ENCODE data around the gene KEL.

The KEL gene

DNA sequence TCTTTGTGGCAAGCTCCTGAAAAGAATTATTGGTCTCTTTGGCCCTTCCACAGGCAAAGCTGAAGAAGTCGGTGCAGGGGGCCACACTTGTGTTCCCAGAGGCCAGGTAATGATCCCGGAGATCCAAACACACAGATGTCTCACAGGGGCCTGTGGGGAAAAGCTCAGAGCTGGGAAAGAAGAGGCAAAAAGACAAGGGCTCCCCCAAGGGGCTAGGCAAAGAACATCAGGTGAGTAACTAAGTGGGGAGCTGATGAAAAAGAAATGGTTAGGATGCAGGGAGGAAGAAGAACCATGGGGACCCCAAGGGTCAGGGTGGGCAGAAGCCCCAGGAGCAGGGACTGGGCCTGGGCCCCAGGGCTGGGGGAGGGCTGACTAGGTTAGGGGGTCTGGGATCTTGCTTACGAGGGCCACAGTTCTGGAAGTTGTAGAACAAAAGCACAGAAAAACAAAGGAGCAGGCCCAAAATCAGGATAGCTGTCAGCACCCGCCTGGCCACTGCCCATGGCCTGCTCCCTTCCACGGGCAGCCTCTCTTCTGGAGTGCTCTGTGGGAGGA, 1.1 kb downstream of the KEL start:
- DNase-seq (ENCODE audit: low read depth) = no peak

DNA sequence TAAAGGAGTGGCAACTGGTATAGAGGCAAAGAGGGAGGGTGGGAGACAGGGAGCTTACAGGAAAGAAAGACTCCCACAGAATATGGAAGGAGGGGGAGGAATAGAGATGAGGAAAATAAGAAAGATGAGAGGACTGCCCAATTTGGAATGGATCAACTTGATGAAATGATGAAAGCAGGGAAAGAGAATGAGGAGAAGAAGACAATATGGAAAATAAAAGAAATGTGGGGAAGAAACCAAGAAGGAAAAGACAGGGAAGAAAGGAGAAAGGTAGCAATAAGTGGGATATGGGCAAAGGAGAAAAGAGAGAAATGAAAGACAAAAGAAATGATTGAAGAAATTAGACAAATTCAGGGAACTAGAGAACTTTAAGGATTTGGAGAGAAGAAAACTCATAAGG, 3.0 kb downstream of the KEL start:
- no peak for DNase-seq (ENCODE audit: low read depth)

DNA sequence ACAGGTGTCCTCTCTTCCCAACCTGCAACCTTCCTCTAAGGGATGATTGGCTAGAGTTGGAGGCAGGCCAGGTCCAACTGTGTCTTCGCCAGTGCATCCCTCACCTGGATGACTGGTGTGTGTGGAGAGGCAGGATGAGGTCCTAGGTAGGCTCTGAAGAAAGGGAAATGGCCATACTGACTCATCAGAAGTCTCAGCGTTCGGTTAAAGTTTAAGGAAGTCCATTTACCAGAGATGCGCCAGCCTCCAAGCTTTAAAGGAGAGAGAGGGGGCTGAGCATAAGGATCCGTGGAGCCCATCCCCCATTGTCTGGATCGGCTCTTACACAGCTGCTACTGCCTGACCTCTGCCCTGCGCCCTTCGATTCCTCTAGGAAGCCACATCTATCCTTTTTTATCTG, 4.4 kb downstream of the KEL start:
- no peak for DNase-seq (ENCODE audit: low read depth)

DNA sequence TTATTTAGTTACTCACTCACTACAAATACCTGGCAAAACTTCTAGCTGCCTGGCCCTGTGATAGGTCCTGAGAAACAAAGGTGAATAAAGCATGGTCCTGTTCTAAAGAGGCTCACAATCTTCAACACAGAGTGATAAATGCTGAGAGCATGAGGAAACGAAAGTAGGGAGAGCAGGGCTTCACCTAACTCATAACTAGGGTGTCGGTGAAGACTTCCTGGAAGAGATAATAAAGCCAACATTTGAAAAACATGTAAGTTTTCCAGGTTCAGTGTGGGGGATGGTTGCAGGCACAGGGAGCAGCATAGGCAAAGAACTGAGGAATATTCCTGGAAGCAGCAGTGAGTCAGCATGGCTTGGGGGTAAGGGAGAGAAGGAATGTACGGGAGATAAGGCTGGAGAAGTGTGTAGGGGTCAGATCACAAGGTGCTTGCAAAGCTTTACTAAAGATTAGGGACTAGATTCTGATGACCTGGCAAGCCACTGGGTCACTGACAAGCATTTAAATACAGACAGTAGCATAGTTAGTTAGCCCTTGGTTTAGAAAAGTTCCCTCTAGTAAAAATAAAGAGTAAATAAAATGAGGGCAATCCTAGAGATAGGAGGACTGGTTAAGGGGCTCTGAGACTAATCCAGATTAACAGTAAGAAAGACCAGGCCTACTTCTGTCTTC, 5.1 kb downstream of the KEL start:
- no peak for DNase-seq (ENCODE audit: low read depth)

DNA sequence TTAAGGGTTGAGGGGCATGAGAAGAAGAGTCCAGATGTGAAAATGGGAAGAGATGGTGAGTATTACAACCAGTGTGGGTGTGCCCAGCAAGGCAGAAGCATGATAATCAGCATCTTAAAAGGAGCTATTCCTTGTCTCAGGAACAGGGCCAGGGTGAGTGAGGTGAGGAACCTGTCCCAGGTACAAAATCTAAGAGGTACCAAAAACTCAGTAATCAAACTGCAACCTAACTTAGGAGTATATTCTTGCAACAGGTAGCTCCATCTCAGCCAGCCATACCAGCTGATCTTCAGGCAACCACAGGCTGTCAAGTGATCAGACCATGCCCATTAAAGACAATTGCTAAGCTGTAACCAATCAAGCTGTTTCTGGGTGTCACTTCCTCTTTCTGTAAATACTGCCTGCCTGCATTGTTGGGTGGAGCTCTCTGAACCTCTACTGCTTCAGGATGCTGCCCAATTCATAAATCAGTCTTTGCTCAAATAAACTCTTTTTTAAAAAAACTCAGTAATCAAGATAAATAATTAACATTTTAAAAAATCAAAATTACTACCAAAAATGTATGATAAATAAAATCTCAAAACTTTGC, 7.4 kb downstream of the KEL start:
- DNase-seq (ENCODE audit: low read depth) = no peak

DNA sequence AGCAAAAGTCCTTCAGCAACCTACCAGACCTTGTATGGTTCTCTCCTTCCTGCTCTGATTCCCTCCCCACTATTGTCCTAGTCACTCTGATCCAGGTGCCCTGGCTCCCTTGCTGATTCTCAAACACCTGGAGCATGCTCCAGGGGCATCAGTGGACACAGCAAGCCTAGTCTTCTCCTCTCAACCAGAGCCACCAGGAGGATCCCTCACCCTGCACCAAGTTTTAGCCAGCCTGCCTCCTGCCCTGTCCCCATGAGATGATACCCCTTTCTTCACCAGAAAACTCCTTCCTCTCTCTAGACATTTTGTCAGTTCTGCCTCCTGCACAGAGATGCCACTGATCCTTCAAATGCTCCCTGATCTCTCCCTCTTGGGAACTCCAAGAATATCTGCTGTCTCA, 11.9 kb downstream of the KEL start:
- no peak for DNase-seq (ENCODE audit: low read depth)

DNA sequence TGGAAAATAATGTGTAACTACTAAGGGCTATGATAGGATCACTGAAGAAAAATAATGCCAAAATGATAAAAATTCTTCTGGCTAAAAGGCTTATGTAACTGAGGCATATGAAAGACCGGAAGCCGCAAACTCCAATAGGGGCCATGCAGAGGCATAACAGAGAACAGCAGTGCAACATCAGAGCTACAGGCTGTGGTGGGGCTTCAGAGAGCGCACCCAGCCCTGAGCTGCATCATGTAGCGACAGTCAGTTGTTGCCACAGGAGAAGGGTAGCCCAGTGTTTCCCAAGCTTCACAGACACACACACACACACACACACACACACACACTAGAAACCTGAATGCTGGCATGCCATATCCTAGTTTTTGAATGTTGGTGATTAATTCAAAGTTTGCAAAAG, 13.6 kb downstream of the KEL start:
- no peak for DNase-seq (ENCODE audit: low read depth)

DNA sequence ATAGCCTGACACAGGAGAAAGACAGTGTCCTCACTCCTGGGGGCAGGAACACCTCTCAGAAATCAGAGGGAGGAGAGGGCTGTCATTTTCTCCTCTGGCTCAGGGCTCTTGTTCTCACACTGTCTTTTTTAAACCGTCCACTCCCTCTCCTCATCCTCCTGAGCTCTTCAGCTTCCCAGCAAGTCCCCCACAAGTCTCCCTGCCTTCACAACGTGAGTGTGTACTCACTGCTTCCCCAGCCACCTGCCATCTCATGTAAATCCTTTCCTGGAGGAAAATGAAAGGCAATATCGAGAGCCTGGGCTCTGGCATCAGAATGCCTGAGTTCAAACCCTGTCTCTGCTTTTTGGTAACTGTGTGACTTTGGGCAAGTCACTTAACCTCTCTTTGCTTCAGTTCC, 17.2 kb downstream of the KEL start:
- no peak for DNase-seq (ENCODE audit: low read depth)

DNA sequence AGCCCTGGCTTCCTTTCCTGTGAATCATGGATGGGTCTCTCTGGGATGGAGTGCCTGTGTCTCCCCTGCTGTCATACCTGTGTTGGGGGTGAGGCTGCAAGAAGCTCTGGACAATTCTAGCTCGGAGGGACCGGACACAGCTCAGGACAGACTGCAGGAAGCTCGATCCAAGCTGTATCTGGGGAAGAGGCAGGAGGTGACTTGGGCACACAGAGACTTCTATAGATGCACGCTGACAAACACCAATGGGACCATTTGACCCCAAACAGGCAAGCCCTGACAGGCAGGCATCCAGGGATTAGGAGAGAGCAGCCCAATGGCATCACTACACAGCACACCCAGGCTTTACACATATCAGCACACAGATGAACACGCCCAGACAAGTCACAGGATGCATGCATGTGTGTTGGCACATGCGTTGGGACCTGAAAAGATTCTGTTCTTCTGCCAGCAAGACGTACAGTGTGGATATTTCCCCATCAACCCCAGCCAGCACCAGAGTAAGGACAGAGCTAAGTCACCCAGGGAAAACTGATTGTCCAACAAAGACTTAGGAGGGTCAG, 18.4 kb downstream of the KEL start:
- DNase-seq (ENCODE audit: low read depth) = no peak

DNA sequence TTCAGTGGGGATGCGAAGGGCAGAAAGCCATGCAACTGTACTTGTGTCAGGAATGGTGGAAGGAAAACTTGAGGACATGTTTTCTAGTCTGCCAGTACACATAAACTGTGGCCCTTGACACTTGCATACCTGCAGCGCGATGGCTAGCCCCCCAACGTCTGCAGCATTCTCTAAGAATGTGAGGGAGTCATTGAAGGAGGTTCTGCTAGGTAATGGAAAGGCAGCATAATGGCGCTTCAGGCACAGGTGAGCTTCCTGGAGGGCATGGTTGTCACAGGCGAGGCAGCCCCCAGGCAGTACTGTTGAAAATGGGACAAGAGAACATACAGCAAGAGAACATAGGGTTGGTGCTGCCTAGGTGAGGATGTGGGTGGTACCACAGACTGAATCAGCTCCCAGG, 19.4 kb downstream of the KEL start:
- DNase-seq (ENCODE audit: low read depth) = no peak

DNA sequence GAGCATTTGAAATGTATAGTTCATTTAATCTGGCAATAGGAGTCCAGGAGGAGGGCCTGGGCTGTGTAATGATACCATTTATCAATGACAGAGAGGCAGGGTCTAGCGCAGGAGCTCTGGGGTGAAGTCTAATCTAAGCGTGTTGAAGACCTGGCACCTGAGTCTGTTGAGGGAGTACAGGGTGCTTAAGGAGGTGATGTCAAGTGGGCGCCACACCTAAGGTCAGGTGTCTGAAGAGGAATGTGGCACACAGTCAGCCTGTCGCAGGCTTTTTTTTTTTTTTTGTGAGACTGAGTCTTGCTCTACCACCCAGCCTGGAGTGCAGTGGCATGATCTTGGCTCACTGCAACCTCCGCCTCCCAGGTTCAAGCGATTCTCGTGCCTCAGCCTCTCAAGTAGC, 20.6 kb downstream of the KEL start:
- no peak for DNase-seq (ENCODE audit: low read depth)

DNA sequence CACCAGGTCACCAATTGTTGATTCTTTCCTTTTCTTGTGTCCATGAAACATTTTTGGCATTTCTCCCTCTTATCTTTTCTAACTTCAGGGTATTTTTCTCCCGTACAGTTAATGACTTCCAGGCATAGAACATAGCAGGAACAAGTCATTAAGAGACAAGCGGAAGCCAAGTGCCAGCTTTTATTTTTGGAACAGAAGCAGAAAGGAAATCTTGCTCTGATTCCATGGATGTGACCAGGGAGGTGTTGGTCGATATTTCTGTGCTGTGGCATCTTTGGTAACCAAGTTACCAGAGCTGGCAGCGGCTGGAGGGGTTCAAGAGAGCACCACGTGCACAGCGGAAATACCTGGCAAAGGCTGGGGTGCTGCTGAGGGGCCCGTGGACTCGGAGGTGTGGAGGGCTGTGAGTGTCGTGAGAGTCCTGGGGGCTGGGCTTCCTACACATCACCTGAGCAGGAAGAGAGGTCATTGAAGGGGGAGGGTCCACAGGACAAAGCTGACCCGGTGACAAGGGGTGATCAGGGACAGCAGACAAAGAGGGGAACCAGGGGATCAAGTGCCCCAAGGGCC, 21.1 kb downstream of the KEL start:
- no peak for DNase-seq (ENCODE audit: low read depth)

DNA sequence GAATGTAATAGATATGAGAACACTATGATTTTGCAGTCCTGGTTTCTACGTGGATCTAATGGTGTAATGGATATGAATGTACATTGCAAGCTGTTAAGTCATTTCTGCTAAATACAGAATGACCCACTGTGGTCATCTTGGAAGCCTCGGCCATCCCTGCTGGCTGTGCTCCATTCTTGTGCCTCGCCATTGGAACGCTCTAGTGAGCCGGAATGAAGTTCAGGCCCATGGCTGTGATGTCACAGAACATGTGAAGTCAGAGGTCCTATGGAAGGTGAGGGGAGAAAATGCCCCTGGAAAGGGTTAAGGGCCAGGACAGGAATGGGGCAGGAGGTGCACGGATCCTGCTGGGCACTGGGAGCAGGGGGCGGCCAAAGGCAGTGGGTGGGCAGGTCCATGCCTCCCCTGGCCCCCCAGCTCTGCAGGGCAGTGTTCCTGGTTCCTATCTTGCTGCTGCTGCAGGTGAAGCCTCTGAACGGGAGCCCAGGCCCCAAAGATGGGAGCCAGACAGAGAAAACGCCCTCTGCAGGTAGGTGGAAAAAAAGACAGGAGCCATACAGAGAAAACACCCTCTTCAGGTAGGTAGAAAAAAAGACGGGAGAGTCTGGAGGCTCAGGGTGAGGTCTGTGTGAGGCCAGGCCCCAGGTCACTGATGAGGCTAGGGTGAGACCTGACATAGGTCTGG, 22.8 kb downstream of the KEL start, which contains the start of gene LLCFC1:
Gene LLCFC1 (plus strand): TSS at position 259 of the 685 bp plus-strand sequence. CDS start 138 bp downstream, at position 397.
- DNase-seq (ENCODE audit: low read depth) = no peak

DNA sequence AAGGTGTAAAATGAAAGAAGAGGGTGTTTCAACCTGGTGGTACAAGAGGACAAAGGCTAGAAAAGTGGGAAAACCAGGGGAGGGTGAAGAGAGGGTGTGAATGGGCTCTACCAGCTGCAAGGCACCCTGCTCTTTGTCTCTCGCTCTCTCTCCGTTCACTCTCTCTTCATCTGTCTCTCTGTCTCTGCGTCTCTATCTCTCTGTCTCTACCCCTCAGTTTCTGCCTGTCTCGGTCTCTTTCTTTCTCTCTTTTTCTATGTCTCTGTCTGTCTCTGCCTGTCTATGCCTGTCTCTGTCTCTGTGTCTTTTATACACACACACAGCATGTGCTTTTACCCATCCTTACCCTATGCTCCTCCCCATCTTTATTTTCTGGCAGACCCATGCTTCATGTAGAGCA, 23.6 kb downstream of the KEL start:
- no peak for DNase-seq (ENCODE audit: low read depth)

DNA sequence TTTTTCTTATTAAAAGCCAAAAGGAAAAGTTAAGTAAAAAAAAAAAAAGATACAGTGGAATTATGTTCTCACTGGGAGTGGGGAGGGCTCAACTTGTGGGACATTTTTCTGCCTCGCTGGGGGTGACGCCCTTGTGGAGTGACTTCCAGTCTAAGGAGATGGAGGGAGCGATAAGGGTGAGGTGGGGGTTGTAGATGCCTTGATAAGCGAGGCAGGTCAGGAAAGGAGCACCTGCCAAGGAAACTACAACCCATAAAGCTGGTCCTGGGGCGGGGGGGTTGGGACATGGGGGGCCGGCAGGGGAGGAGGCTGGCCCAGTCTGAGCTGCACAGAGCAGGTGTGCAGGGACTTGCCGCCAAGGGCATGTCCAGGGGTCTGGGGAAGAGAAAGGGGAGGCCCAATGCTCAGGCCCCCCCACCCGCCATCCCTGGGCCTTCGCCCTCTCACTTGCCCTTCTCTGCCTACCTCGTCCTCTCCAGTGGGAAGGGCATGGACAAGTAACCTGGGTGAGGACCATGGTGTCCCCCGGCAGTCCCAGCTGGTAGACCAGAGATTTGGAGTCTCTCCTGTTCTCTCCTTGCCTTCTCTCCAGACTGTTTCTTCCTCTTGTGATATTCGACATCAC, 26.1 kb downstream of the KEL start:
- DNase-seq (ENCODE audit: low read depth) = no peak

DNA sequence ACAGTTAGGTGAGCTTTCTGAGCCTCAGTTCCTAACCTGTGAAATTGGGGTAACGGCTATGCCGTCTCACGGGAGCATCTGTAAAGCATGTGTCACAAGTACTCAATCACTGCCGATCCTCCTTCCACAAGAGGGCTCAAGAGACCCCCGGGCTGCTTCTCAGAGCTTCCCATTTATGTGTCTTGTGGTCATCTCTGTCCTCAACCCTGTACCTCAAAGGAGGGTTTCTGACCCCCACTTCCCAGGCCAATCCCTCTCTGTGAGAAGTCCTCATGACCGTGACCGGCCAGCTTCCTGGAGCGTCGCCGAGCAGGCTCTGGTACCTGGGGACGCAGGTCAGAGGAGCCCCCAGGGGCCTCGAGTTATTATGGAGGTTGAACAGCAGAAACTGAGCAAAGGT, 28.1 kb downstream of the KEL start:
- DNase-seq (ENCODE audit: low read depth) = no peak

DNA sequence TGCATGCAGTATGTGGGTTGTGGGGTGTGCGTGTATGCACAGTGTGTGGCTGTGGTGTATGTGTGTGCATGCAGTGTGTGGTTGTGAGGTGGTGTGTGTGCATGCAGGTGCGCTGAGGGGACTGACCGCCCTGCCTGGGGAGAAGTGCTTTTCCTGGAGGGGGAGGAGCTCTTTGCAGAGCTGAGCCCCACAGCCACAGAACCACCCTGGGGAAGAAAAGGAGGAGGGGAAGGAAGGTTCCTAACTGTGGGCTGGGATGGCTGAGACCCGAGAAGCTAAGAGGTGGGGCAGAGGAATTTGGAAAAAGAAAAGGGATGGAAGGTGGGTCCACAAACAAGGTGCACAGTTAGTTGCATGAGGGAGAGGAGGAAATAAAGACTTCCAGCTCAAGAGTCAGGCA, 28.5 kb downstream of the KEL start, which contains the start of gene TRPV5:
Gene TRPV5 (minus strand): TSS at position 123 of the 400 bp plus-strand sequence. CDS start 287 bp downstream, outside the sequence.
- no peak for DNase-seq (ENCODE audit: low read depth)

DNA sequence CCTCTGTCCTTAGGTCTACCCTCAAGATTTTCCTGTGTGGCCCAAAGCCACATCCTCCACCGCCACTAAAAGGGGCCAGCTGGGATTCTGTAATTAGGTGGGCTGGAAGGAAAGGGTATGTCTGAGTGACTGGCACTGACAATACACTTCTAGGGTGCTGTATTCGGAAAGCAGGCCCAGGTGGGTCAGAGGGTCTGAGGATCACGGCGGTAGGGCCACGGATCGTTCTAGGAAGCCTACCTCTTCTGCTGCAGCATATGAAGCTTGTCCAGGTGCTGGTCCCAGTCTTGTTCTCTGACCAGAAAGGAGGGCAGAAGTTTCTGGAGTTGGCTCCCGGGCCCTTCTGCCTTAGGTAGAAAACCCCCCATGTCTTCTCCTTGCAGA, 29.1 kb downstream of the KEL start:
- DNase-seq (ENCODE audit: low read depth) = no peak

DNA sequence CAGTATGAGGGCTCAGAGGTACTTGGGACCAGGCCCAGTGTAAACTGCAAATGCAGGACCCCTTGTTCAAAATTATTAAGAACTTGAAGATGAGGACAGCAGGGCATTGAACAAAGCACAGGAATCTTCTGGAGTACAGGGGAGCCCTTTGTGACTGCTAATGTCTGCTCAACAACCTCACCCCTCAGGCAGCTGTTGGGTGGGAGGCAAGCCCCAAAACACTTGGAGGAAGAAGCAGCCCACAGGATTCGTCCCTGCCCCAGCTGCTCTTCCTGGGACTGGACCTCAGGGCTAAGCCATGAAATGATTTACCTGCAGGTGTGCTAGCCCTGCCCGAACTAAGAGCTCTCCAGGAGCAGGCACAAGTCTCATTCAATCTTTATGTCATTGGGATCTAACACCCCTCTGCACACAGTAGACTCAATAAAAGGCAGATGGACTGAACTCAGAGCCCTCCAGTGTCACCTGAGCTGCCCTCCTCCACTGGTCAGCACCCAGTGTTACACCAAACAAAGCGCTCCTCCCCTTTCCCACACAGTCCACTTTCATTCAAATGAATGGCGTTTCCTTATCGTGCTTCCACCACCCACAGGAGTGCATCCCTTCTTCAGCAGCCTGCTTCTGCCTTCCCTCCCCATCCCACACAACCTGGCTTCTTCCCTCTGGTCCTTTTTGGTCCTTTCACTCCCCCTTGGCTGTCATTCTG, 29.6 kb downstream of the KEL start:
- no peak for DNase-seq (ENCODE audit: low read depth)

DNA sequence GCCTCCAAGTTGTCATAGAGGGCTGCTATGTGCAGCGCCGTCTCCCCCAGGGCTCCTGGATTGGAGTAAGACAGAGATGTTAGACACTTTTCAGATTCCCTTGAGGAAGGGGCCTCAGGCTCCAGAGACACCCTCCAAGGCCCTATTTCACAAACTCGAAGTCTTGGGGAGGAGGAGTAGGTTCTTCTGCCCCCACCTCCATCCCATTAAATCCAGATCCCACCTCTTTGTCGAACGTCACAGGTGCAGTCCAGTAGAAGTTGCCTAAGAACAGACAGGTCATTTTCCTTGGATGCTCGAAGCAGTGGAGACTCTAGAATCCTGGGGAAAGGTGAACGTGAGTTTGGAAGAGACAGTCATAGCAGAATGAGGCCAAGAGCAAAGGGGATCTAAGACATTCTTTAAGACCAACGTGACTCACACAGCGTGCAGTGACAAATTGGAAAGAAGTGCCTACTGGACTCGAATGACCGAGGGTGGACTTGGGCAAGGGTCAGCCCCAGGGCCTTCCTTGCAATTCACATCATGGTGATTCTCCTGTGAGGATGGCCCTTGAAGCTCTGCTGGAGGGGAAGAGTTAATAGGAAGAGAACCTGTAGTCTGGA, 31.9 kb downstream of the KEL start:
- DNase-seq (ENCODE audit: low read depth) = no peak

DNA sequence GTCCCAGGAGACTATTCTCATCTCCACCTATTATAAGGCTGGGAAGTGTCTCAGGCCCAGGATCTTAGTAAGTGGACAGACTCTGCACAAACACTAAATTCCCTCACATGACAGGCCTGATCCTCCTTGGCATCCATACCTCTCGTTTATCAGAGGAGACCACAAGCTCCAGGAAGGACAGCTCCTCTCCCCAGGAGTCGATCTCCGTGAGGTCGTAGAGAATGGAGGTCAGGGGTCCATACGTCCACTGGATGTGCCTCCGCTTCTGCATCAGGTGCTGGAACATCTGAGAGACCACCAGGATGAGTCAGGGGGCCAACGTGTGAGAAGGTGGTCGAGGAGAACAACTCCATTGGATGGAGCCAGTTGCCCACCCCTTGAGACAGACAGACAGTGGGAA, 34.2 kb downstream of the KEL start:
- no peak for DNase-seq (ENCODE audit: low read depth)

Data from activated T-helper 9 cell treated with anti-CD3 and anti-CD28 coated beads, Interleukin-2, amount 50 U/mL, for 16 hours (primary cell).